ENCODE measurements around the gene ARHGEF12.

DNA sequence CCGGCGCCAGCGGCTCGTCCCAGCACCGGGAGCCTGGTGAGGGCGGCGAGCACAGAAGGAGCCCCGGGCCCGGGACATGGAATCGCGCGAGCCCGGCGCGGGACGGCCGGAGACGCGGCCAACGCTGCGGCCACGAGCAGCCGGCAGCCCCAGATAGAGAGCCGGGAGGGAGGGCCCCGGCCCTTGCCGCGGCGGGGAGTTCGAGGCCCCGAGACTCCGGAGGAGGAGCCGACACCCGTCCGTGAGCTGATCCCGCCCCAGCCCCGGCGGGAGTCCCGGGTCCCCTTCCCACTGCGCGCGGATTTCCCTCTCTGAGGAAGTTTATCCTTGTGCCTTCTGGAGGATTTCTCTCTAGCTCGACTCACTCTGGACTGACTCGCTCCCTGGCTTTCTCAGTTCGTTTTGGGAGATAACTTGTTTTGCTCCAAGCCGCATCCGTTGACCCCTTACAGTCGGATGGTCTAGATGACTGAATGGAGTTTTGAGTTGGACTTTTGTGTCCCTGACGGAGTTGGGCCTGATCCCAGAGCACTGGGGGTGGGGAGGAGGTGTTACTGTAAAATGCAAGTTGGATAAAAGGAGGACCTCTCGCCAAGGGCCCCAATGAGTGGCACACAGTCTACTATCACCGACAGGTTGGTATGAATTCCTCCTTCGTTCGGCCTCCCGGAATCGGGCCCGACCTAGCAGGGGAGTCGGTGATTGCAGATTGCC is 585 bp downstream of the ARHGEF12 start:
- TF ChIP-seq, protein P1, sequence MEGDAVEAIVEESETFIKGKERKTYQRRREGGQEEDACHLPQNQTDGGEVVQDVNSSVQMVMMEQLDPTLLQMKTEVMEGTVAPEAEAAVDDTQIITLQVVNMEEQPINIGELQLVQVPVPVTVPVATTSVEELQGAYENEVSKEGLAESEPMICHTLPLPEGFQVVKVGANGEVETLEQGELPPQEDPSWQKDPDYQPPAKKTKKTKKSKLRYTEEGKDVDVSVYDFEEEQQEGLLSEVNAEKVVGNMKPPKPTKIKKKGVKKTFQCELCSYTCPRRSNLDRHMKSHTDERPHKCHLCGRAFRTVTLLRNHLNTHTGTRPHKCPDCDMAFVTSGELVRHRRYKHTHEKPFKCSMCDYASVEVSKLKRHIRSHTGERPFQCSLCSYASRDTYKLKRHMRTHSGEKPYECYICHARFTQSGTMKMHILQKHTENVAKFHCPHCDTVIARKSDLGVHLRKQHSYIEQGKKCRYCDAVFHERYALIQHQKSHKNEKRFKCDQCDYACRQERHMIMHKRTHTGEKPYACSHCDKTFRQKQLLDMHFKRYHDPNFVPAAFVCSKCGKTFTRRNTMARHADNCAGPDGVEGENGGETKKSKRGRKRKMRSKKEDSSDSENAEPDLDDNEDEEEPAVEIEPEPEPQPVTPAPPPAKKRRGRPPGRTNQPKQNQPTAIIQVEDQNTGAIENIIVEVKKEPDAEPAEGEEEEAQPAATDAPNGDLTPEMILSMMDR (IDR thresholded peaks at IDR 0.05; ENCODE audit: insufficient read depth, low read length, poor library complexity, severe bottlenecking), result no peak
- TF ChIP-seq EZH2phosphoT487 (conservative IDR thresholded peaks at IDR 0.05; ENCODE audit: low read length), result no peak
